ENCODE data around the gene DNAH11.

GRCh38 chr7:21514062-21514461, 28.8 kb upstream of the DNAH11 start:
- TF ChIP-seq CTCF (IDR thresholded peaks at IDR 0.05) (no peak), ZFX (IDR thresholded peaks at IDR 0.05; ENCODE audit: borderline replicate concordance) (no peak)
